ENCODE results near the gene PCDH15. TPM values are rescaled to one million over a fixed set of nuclear protein-coding genes. Genes with fewer than 3 reads are reported as not detected.

Gene PCDH15
- total RNA-seq, 4 donors from 2014 or later, result not detected

- TF ChIP-seq CTCF (IDR thresholded peaks at IDR 0.05) (no peak), POLR2A (IDR thresholded peaks at IDR 0.05) (no peak), EP300 (IDR thresholded peaks at IDR 0.05) (no peak)
- Histone ChIP-seq H3K4me3 (no peak overlapping the region), H3K9me3 (no peaks in the 10 kb centered on the region), H3K4me1 (peaks cover 0 to 4% (median 0%) of the 10 kb centered on the region in 4 donors), H3K36me3 (no peaks in the 10 kb centered on the region), H3K27ac (no peak overlapping the region), H3K27me3 (no peaks in the 10 kb centered on the region)
- no peak for DNase-seq (ENCODE audit: low spot score in 2 of 2)
- WGBS, 2 donors, result 39 to 58% methylated on average over 3 of the region's 3 CpGs
These were observed 4.2 kb downstream of the PCDH15 start for GRCh38 chr10:54796881-54797280.

DNA sequence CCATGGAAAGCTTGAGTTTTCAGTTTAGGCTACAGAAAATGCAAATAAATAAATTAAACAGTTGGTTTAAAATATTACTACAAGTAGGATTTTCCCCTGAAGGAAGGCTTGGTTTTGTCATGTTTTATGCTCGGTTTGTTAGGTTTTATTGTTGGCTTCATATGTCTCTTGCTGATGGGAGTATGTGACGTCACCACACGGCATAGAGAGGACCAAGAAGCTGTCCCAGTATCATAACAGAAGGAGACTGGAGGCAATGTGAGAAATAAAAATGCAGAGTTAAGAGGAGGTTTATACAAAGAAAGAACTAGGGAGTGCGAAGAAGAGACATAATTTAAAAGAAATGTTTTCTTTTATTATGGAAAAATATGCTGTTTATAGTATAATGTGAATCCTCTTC is 24.4 kb downstream of the PCDH15 start:
- Histone ChIP-seq H3K36me3 (no peaks in the 10 kb centered on the region), H3K4me1 (no peaks in the 10 kb centered on the region), H3K27ac (no peak overlapping the region), H3K4me3 (no peak overlapping the region), H3K27me3 (no peaks in the 10 kb centered on the region), H3K9me3 (no peaks in the 10 kb centered on the region)
- WGBS, 2 donors, result 89 to 95% methylated on average over 4 of the region's 4 CpGs
- TF ChIP-seq CTCF (IDR thresholded peaks at IDR 0.05) (no peak), EP300 (IDR thresholded peaks at IDR 0.05) (no peak), POLR2A (IDR thresholded peaks at IDR 0.05) (no peak)
- DNase-seq (ENCODE audit: low spot score in 2 of 2), result no peak

DNA sequence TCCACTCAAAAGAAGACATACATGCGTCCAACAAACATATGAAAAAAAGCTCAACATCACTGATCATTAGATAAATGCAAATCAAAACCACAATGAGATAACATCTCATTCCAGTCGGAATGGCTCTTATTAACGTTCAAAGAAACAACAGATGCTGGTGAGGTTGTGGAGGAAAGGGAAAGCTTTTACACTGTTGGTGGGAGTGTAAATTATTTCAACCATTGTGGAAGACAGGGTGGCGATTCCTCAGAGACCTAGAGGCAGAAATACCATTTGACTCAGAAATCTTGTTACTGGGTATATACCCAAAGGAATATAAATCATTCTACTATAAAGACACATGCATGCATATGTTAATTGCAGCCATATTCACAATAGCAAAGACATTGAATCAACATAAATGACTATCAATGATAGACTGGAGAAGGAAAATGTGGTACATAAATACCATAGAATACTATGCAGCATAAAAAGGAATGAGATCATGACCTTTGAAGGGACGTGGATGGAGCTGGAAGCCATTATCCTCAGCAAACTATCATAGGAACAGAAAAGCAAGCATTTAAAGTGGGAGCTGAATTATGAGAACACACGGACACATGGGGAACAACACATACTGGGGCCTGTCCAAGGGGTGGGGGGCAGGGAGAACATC is 28.4 kb downstream of the PCDH15 start:
- TF ChIP-seq EP300 (IDR thresholded peaks at IDR 0.05) (no peak), POLR2A (IDR thresholded peaks at IDR 0.05) (no peak), CTCF (IDR thresholded peaks at IDR 0.05) (no peak)
- DNase-seq (ENCODE audit: low spot score in 2 of 2), result no peak
- 64 to 66% methylated on average over 6 of the region's 6 CpGs for WGBS, 2 donors
- Histone ChIP-seq H3K4me1 (no peaks in the 10 kb centered on the region), H3K27ac (no peak overlapping the region), H3K4me3 (no peak overlapping the region), H3K36me3 (no peaks in the 10 kb centered on the region), H3K9me3 (no peaks in the 10 kb centered on the region), H3K27me3 (no peaks in the 10 kb centered on the region)

GRCh38 chr10:54769051-54769450 is 32.0 kb downstream of the PCDH15 start:
- DNase-seq (ENCODE audit: low spot score in 2 of 2), result no peak
- WGBS, 2 donors, result 68% methylated on average over 2 of the region's 2 CpGs
- H3K27me3 ChIP-seq, result no peaks in the 10 kb centered on the region
- no peaks in the 10 kb centered on the region for H3K9me3 ChIP-seq
- no peak overlapping the region for H3K4me3 ChIP-seq
- H3K27ac ChIP-seq, result no peak overlapping the region
- no peak for TF ChIP-seq CTCF (IDR thresholded peaks at IDR 0.05)
- TF ChIP-seq POLR2A (IDR thresholded peaks at IDR 0.05), result no peak
- no peak for TF ChIP-seq EP300 (IDR thresholded peaks at IDR 0.05)
- no peaks in the 10 kb centered on the region for H3K4me1 ChIP-seq
- H3K36me3 ChIP-seq, result no peaks in the 10 kb centered on the region

GRCh38 chr10:54758791-54759190 is 42.2 kb downstream of the PCDH15 start:
- H3K36me3 ChIP-seq, result no peaks in the 10 kb centered on the region
- no peaks in the 10 kb centered on the region for H3K4me1 ChIP-seq
- H3K27me3 ChIP-seq, result no peaks in the 10 kb centered on the region
- H3K4me3 ChIP-seq, result no peak overlapping the region
- 37 to 44% methylated on average over 2 of the region's 2 CpGs for WGBS, 2 donors
- no peak overlapping the region for H3K27ac ChIP-seq
- TF ChIP-seq POLR2A (IDR thresholded peaks at IDR 0.05) (no peak), EP300 (IDR thresholded peaks at IDR 0.05) (no peak), CTCF (IDR thresholded peaks at IDR 0.05) (no peak)
- no peak for DNase-seq (ENCODE audit: low spot score in 2 of 2)
- H3K9me3 ChIP-seq, result no peaks in the 10 kb centered on the region
